NOMO-1 treated with DMSO at 0.1 percent for 48 hours (cell line): ENCODE results near the gene MFNG.

Experiments
- DNase-seq: peaks from one replicate; lab custom pipeline; 2025; ENCODE audit not compliant: unreplicated experiment; lab: John Stamatoyannopoulos, UW

MFNG gene

GRCh38 chr22:37427135-37427710, 59.0 kb downstream of the MFNG start, which contains the start of gene ELFN2:
ELFN2 (minus strand) TSS chr22:37427479; CDS start chr22:37375534, 51,945 bp downstream.
- DNase-seq, result no peak

- no peak for DNase-seq
Observed at GRCh38 chr22:37426706-37427134, 59.5 kb downstream of the MFNG start.

- DNase-seq, result no peak
Observed at GRCh38 chr22:37425800-37426705, 60.1 kb downstream of the MFNG start.

- no peak for DNase-seq
Observed at GRCh38 chr22:37425369-37425768, 60.8 kb downstream of the MFNG start.

GRCh38 chr22:37423283-37423682, 62.9 kb downstream of the MFNG start:
- no peak for DNase-seq

GRCh38 chr22:37421468-37421877, 64.7 kb downstream of the MFNG start:
- no peak for DNase-seq

GRCh38 chr22:37420686-37421467, 65.3 kb downstream of the MFNG start:
- DNase-seq, result peak; percentile 43

- DNase-seq, result no peak
Observed at GRCh38 chr22:37419969-37420685, 66.1 kb downstream of the MFNG start.

GRCh38 chr22:37419370-37419968, 66.7 kb downstream of the MFNG start:
- DNase-seq, result no peak
